H9 (cell line): ENCODE measurements around the gene LRIT3. TPM values are rescaled to one million over a fixed set of nuclear protein-coding genes. Genes with fewer than 3 reads are reported as not detected.

Experiments
- DNase-seq: peaks from one replicate; pipeline ENCODE4 v3.0.0-alpha.2; 2017
- H2AFZ ChIP-seq: one replicate; pipeline ENCODE4 v1.6.1; 2013; ENCODE audit warnings: mild to moderate bottlenecking, low read length, control low read depth, moderate library complexity
- H2AK5ac ChIP-seq: 2 replicates; pipeline ENCODE4 v1.6.1; 2013; ENCODE audit warnings: low read length, control low read depth, mixed read lengths; ENCODE audit not compliant: insufficient read length
- H2BK120ac ChIP-seq: one replicate; pipeline ENCODE4 v1.6.1; 2013; ENCODE audit warnings: low read depth, mild to moderate bottlenecking, low read length, control low read depth, inconsistent platforms; ENCODE audit not compliant: poor library complexity, severe bottlenecking
- H2BK12ac ChIP-seq: 2 replicates; pipeline ENCODE4 v1.6.1; 2013; ENCODE audit warnings: low read length, control low read depth, mixed read lengths, low read depth; ENCODE audit not compliant: insufficient read length
- H2BK15ac ChIP-seq: 2 replicates; pipeline ENCODE4 v1.6.1; 2013; ENCODE audit warnings: low read depth, low read length, control low read depth
- H2BK20ac ChIP-seq: one replicate; pipeline ENCODE4 v1.6.1; 2013; ENCODE audit warnings: low read depth, mild to moderate bottlenecking, low read length, control low read depth, inconsistent platforms; ENCODE audit not compliant: poor library complexity, severe bottlenecking
- H2BK5ac ChIP-seq: 2 replicates; pipeline ENCODE4 v1.6.1; 2013; ENCODE audit warnings: low read length, control low read depth, mixed read lengths; ENCODE audit not compliant: insufficient read length
- H3K14ac ChIP-seq: 2 replicates; pipeline ENCODE4 v1.6.1; 2013; ENCODE audit warnings: low read length, control low read depth; ENCODE audit not compliant: insufficient read depth
- H3K18ac ChIP-seq: 2 replicates; pipeline ENCODE4 v1.6.1; 2013; ENCODE audit warnings: low read depth, mild to moderate bottlenecking, mixed read lengths, low read length, control low read depth; ENCODE audit not compliant: insufficient read length
- H3K23ac ChIP-seq: 2 replicates; pipeline ENCODE4 v1.6.1; 2013; ENCODE audit warnings: low read length, control low read depth, mixed read lengths, low read depth; ENCODE audit not compliant: insufficient read length
- H3K23me2 ChIP-seq: 2 replicates; pipeline ENCODE4 v1.6.1; 2013; ENCODE audit warnings: low read depth, mild to moderate bottlenecking, mixed read lengths, low read length, control low read depth; ENCODE audit not compliant: insufficient read length, poor library complexity, severe bottlenecking
- H3K27ac ChIP-seq: 2 replicates; pipeline ENCODE4 v1.5.1; 2013; ENCODE audit warnings: low read length, control low read depth, mixed read lengths, low read depth; ENCODE audit not compliant: insufficient read length
- H3K27me3 ChIP-seq: 2 replicates; pipeline ENCODE4 v1.6.1; 2013; ENCODE audit warnings: low read length, control low read depth, inconsistent platforms; ENCODE audit not compliant: insufficient read depth
- H3K4ac ChIP-seq: 2 replicates; pipeline ENCODE4 v1.6.1; 2013; ENCODE audit warnings: low read depth, mild to moderate bottlenecking, control low read depth, inconsistent platforms, low read length, moderate library complexity
- H3K4me1 ChIP-seq: 2 replicates; pipeline ENCODE4 v1.6.1; 2013; ENCODE audit warnings: low read length, control low read depth, inconsistent platforms; ENCODE audit not compliant: insufficient read depth
- H3K4me2 ChIP-seq: 2 replicates; pipeline ENCODE4 v1.6.1; 2013; ENCODE audit warnings: low read length, control low read depth, mixed read lengths; ENCODE audit not compliant: insufficient read length, insufficient read depth
- H3K56ac ChIP-seq: 2 replicates; pipeline ENCODE4 v1.6.1; 2013; ENCODE audit warnings: low read depth, mild to moderate bottlenecking, mixed read lengths, low read length, control low read depth; ENCODE audit not compliant: insufficient read length
- H3K79me1 ChIP-seq: 2 replicates; pipeline ENCODE4 v1.6.1; 2013; ENCODE audit warnings: low read depth, mild to moderate bottlenecking, moderate library complexity, low read length, control low read depth, inconsistent platforms; ENCODE audit not compliant: insufficient read depth, poor library complexity, severe bottlenecking
- H3K79me2 ChIP-seq: 2 replicates; pipeline ENCODE4 v1.6.1; 2013; ENCODE audit warnings: low read length, control low read depth, inconsistent platforms; ENCODE audit not compliant: insufficient read depth
- H3K9ac ChIP-seq: 2 replicates; pipeline ENCODE4 v1.6.1; 2013; ENCODE audit warnings: low read length, control low read depth, mixed read lengths; ENCODE audit not compliant: insufficient read length; ENCODE audit errors: extremely low read depth
- H3K9me3 ChIP-seq: one replicate; pipeline ENCODE4 v1.6.1; 2013; ENCODE audit warnings: low read depth, low read length, inconsistent platforms; ENCODE audit not compliant: control insufficient read depth
- H3T11ph ChIP-seq: one replicate; pipeline ENCODE4 v1.6.1; 2013; ENCODE audit warnings: mild to moderate bottlenecking, low read length, control low read depth, inconsistent platforms
- H4K20me1 ChIP-seq: one replicate; pipeline ENCODE4 v1.6.1; 2013; ENCODE audit not compliant: control insufficient read depth, insufficient read length, insufficient read depth
- H4K5ac ChIP-seq: 2 replicates; pipeline ENCODE4 v1.6.1; 2013; ENCODE audit warnings: low read depth, mild to moderate bottlenecking, mixed read lengths, low read length, control low read depth; ENCODE audit not compliant: insufficient read length
- H4K8ac ChIP-seq: replicated peaks from 2 replicates; pipeline ENCODE4 v1.6.1; 2013; ENCODE audit warnings: low read length, control low read depth, mixed read lengths, low read depth; ENCODE audit not compliant: insufficient read length
- H4K91ac ChIP-seq: 2 replicates; pipeline ENCODE4 v1.6.1; 2013; ENCODE audit warnings: low read depth, mild to moderate bottlenecking, moderate library complexity, mixed read lengths, low read length, control low read depth; ENCODE audit not compliant: insufficient read length
- H3K27ac Mint-ChIP-seq, 3 experiments: 2 replicates in 2 of 3; 3 replicates in 1 of 3; pipeline ENCODE4 v1.8.0; 2020 to 2021; ENCODE audit warnings: mixed read lengths in 3 of 3, mild to moderate bottlenecking in 1 of 3, moderate library complexity in 1 of 3
- H3K27me3 Mint-ChIP-seq: 2 replicates; pipeline ENCODE4 v1.8.0; 2021; ENCODE audit warnings: low read depth, mild to moderate bottlenecking, moderate library complexity, mixed read lengths
- H3K36me3 Mint-ChIP-seq, 3 experiments: 2 replicates in 2 of 3; 3 replicates in 1 of 3; pipeline ENCODE4 v1.8.0; 2020 to 2021; ENCODE audit warnings: low read depth in 3 of 3, mixed read lengths in 3 of 3; ENCODE audit not compliant: insufficient read depth in 1 of 3
- H3K4me1 Mint-ChIP-seq, 2 experiments: 2 replicates each; pipeline ENCODE4 v1.8.0; 2020; ENCODE audit warnings: mixed read lengths in 2 of 2
- H3K4me3 Mint-ChIP-seq, 2 experiments: 2 replicates in 1 of 2; 3 replicates in 1 of 2; pipeline ENCODE4 v1.8.0; 2020 to 2021; ENCODE audit warnings: mild to moderate bottlenecking in 2 of 2, mixed read lengths in 2 of 2, moderate library complexity in 1 of 2
- H3K9me3 Mint-ChIP-seq, 2 experiments: 2 replicates in 1 of 2; 3 replicates in 1 of 2; pipeline ENCODE4 v1.8.0; 2020; ENCODE audit warnings: mild to moderate bottlenecking in 2 of 2, mixed read lengths in 2 of 2, moderate library complexity in 1 of 2
- WGBS: extraction: QIAGEN DNeasy Blood & Tissue Kit; methylation state at CpG from one replicate; pipeline ENCODE4 v1.1.7; 2013; ENCODE audit warnings: missing lambda C conversion rate, low lambda C conversion rate, mixed read lengths; ENCODE audit not compliant: insufficient read length; ENCODE audit errors: extremely low coverage; 5-methylcytosine and 5-hydroxymethylcytosine counted together
- total RNA-seq: library from RNA; stranded (reverse); gene quantifications from 2 replicates; pipeline ENCODE4 v1.2.1, GENCODE V29; 2021
- TF ChIP-seq, protein P1 (sequence below): fragments of 200-600 bp; sonication (generic); conservative IDR thresholded peaks from 3 replicates; pipeline ENCODE4 v1.8.0; 2021; ENCODE audit warnings: antibody characterized with exemption, mild to moderate bottlenecking

The LRIT3 gene
- total RNA-seq, 1 experiment from 2014 or later, result 0.07 TPM

DNA sequence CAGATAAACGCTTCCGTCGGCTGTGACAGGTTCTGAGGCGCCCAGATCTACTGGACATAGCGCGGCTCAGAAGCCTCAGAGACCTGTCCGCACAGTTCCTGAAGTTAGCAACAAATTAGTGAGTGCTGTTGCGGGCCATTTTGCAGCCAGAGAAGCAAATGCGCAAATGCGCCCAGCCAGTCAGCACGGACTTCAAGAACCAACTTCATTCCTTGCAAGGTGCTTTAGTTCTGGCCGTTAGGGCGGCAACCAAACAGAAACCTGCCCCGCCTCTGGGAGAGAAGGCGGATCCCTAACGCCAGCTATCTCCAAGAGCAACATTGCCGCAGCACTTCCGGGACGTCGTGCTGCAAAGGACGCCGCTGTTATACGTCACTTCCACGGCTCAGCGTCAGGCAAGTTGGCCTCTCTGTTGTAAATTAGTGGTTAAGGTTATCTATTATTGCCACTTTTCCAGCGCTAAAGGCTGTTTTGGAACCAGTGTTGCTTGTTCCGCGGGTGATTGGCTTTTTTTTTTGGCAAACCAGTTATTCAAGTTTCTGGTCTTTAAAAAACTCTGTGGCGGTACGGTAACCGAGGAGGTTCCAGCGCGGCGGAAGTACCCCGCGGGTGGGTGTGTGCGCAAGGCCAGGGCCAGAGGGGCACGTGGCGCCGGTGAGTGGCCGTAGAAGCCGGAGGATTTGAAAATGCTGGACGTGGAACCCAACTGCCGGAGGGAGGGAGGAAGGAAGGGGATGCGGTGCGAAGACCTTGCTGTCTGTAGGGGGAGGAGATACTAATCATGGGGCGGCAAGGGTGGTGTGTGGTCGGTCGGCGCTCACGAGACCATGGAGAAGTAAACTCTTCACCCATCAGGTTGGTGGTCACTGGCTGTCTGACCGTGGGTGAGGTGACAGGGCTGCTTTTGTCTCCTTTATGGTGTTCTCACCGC lies 32.5 kb upstream of the LRIT3 start, which contains the start of gene GAR1:
Gene GAR1 (plus strand): TSS at position 612 of the 931 bp plus-strand sequence. CDS start 403 bp downstream, outside the sequence.
- Histone ChIP-seq H2BK15ac (no peak within 1 kb of the TSS), H3T11ph (no peak within 1 kb of the TSS)

More for the DNA sequence above, 32.5 kb upstream of the LRIT3 start, which contains the start of gene GAR1:
- Histone ChIP-seq H3K56ac (no peak within 1 kb of the TSS), H3K4me2 (peak within 1 kb of the TSS; percentile 74), H2AFZ (peak within 1 kb of the TSS; percentile 60), H2BK12ac (no peak within 1 kb of the TSS), H3K27me3 (no peaks in the 10 kb centered on the region), H3K14ac (peak within 1 kb of the TSS; percentile 79), H4K5ac (no peak within 1 kb of the TSS), H3K23ac (no peak within 1 kb of the TSS), H2BK5ac (no peak within 1 kb of the TSS), H2BK120ac (peak within 1 kb of the TSS; percentile 71), H2BK20ac (peak within 1 kb of the TSS; percentile 84), H4K20me1 (no peaks in the 10 kb centered on the region), H3K79me1 (peaks cover 3% of the 10 kb centered on the region), H3K23me2 (peaks cover 13% of the 10 kb centered on the region), H3K4ac (0 out of 2 replicates have a peak within 1 kb of the TSS, but pooled peaks have one; percentile 52), H3K9ac (peak within 1 kb of the TSS; percentile 82), H3K79me2 (peaks cover 18% of the 10 kb centered on the region; the same call in 1 of the 2 replicates), H2AK5ac (no peak within 1 kb of the TSS), H3K9me3 (no peaks in the 10 kb centered on the region), H3K4me1 (peaks cover 2% of the 10 kb centered on the region; the same call in 1 of the 2 replicates), H4K8ac (no peak within 1 kb of the TSS), H4K91ac (no peak within 1 kb of the TSS), H3K18ac (peak within 1 kb of the TSS; percentile 87), H3K27ac (peak within 1 kb of the TSS; percentile 2)
- Mint-ChIP-seq H3K9me3 (peaks cover 0 to 2% of the 10 kb centered on the region in 2 experiments; a peak in 2 of 5 replicates), H3K27ac (peak within 1 kb of the TSS; percentile 98 to 99 (median 99)), H3K4me3 (peak within 1 kb of the TSS; percentile 95 to 99), H3K36me3 (peaks cover 27 to 43% (median 35%) of the 10 kb centered on the region in 3 experiments), H3K4me1 (peaks cover 22 to 31% of the 10 kb centered on the region in 2 experiments), H3K27me3 (no peaks in the 10 kb centered on the region)
- TF ChIP-seq, protein P1, sequence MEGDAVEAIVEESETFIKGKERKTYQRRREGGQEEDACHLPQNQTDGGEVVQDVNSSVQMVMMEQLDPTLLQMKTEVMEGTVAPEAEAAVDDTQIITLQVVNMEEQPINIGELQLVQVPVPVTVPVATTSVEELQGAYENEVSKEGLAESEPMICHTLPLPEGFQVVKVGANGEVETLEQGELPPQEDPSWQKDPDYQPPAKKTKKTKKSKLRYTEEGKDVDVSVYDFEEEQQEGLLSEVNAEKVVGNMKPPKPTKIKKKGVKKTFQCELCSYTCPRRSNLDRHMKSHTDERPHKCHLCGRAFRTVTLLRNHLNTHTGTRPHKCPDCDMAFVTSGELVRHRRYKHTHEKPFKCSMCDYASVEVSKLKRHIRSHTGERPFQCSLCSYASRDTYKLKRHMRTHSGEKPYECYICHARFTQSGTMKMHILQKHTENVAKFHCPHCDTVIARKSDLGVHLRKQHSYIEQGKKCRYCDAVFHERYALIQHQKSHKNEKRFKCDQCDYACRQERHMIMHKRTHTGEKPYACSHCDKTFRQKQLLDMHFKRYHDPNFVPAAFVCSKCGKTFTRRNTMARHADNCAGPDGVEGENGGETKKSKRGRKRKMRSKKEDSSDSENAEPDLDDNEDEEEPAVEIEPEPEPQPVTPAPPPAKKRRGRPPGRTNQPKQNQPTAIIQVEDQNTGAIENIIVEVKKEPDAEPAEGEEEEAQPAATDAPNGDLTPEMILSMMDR, result no peak
- DNase-seq, result peak; percentile 97
- WGBS, result no CpG with 5 or more reads among the region's 53 CpGs
